CD4-positive, alpha-beta T cell treated with Interleukin-17A for 4 hours (primary cell): ENCODE results near the gene MAMDC2.

Experiments
- DNase-seq: peaks from one replicate; pipeline ENCODE4 v3.0.0-alpha.2; 2020; ENCODE audit warnings: mixed read lengths

Gene MAMDC2

DNA sequence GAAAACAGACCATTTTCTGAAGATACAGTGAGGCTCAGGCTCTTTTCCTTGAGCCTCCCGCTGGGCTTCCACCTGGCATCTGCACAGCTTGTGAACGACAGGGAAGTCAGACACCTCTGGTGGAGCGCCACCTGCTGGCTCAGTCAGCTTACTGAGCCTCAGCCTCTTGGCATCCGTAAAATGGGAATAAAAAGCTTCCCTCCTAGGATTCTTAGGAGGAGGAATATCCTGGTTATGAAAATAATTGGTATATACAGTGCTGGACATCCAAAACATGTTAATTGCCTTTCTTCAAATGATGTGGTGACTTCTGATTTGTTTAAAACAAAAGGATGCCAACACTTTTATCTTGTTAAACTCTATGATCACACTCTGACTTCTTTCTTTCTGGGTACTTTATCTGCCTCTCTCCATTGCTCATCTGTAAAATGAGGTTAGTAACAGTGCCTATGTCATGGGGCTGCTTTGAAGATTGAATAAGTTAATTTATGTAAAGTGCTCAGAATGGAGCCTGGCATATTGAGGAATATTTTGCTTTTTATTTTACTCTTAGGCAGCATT, 67.5 kb downstream of the MAMDC2 start:
- peak; percentile 64 for DNase-seq

DNA sequence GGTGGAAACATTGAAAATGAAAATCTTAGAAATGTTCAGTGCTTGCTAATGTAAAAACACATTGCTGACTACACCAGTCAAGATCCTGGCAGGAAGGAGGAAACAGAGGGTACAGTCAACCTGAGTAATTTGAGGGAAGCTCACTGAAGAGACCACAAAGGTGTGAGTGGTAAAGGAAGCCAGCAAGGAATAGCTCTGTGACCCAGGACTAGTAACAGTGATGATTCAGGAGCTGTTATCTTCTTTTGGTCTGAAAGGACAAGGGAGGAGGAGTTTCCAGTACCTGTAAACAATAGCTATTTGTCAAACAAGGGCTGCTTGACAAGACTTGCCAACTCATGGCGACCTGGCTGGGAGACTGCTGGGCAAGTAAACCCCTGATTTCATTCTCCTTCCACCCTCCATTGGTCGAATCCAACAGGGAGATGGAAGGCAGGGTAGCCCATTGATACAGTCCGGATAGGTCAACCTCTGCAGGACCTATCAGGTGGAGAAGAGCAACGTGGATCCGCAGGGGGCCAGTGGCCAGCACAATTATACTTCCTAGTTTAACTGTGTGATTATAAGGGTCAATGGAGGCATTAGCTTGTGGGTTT, 68.1 kb downstream of the MAMDC2 start:
- DNase-seq = no peak

DNA sequence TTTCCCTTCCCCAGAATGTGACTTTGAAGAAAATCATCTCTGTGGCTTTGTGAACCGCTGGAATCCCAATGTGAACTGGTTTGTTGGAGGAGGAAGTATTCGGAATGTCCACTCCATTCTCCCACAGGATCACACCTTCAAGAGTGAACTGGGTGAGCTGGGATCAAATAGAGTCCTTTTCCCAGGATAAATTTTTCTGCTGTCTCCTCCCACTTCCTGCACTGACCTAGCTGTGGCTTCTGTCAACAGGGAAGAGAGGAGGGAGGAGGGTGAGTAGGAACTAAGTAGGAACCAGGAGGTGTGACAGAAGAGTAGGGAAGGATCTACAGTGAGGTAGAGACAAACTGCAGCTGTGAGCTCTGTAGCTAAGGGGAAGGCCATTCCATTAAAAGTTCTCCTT, 69.3 kb downstream of the MAMDC2 start:
- no peak for DNase-seq

DNA sequence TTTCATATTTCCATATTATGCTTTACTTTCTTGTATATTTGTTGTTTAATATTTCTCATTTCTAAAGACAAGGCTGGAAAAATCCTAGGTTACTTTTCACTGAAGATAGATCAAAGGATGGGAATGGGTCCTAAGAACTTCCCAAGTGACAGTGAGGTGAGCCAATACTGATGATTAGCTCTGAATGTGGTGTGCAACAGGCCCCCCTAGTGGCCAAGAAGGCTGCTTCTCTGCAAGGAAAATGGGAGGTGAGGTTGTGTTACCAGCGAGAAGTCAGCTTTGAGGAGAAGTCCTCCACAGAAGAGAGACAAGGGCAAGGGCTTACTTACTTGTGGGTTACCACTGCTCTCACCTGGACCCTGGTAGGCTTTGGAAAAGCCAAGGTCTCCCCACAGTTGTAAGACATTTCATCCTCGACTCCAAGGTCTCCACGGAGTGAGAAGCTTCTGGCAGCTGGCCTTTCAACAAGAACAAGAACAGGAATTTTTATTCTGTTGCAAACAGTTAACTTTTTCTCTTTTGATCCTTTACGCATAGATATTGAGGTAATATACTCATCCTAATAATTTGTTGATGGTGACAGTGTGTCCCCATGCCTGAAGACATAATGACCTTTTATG, 69.9 kb downstream of the MAMDC2 start:
- peak; percentile 3 for DNase-seq

DNA sequence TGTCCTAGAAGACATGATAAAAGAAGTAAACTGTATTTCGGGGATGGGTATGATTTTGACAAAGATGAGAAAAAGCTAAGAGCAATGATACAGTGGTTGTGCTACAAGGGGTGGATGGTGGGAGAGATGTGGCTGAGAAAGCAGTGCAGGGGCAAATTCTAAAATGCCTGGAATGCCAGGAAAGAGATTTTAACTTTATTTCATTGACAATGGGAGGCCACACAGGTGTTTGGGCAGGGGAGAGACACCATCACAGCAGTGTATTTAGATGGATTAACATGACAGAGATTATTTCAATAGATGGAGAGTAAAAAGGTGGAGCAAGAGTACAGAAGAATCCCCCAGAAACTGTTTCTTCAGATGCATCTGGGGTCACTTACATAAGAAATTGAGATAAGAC, 71.2 kb downstream of the MAMDC2 start:
- no peak for DNase-seq

DNA sequence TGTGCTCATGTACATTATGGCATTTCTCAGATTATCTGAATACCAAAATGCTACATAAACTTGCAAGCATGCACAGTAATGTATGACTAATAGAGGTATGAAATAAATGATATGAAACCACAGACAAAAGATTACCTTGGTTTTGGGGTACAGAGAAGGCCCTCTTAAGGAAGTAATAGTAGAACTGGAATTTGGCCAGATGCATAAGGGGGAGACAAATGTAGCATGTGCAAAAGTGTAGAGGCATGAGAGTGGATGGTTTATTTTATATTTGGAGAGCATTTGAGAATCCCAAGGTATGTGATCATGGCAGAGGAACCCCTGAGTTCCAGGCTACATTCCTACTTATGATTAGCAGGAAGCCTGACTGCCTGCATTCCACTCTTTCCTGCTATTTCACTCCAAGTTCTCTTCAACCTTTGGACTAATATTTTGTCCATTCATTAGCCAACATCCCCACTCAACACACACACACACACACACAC, 74.2 kb downstream of the MAMDC2 start:
- no peak for DNase-seq

DNA sequence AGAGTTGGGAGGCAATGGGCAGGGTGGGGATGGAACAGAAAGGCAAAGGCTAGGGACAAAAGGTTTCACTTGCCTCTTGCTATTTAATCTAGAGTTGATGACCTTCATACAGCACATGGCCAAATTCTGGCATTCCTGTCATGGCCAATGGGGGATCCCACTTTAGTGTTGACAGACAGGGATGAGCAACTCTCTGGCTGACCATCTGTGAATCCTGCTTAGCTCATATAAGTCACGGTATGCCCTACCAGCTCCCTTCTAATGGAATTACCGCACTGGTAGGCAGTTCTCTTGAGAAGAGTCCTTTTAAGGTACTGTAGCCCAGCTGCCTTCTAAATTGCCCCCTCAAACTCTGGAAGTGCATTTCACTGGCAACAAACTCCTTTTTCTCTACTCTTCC, 76.1 kb downstream of the MAMDC2 start:
- DNase-seq = no peak

DNA sequence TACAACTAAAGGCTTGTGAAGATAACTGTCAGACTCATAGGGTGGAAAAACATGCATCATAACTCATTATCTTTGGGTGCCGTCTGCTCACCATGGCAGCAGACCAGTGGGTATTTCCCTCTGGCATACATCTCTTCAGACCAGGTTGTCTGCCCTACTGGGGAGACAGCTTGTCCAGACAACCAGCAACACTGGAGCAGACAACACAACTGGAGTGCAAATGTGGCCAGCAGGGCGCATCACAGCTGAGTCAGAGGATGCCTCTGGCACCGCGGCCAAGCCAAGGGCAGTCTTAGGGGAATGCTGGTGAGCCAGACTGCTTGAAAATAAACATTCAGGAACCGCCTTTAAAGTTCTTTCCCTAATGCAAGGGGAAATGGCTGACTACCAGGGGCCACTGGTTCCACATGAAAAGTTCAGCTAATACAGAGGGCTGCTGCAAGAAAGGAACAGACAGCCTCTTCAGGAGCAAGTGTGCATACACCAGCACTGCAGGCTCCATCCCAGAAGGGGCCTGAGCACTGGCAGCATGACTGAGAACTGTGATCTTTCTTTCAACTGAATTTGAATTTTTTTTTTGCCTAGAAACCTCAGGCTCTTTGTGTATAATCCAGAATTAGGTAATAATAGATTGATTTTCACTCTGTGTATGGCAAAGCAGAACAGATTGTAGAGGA, 77.3 kb downstream of the MAMDC2 start:
- DNase-seq = no peak

DNA sequence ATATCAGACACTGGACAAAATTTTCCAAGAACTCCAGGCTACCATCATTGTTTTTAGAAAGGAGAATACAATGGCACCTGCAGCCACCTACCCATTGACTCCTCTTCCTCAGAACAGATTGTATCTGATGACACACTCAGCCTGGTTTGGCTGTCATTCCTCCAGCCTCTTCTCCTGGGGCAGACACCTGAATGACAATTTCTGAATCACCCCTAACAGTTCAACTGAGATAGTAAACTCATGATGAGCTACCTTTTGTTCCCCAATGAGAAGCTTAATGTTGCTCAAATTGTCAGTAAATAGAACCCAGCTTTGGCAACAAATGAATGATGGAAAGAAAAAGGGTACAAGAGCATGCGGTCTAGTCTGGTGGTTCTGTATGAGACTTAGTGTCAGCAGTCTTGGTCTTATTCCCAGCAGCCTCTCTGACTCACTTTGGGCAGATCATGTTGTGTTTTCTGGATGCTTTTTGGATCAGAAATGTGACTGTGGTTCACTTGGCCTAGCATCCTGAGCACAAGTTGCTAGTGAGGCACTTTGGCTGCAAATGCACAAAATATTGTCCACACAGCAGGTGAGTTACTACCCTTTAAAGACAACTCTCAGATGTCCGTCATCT, 78.3 kb downstream of the MAMDC2 start:
- DNase-seq = no peak

DNA sequence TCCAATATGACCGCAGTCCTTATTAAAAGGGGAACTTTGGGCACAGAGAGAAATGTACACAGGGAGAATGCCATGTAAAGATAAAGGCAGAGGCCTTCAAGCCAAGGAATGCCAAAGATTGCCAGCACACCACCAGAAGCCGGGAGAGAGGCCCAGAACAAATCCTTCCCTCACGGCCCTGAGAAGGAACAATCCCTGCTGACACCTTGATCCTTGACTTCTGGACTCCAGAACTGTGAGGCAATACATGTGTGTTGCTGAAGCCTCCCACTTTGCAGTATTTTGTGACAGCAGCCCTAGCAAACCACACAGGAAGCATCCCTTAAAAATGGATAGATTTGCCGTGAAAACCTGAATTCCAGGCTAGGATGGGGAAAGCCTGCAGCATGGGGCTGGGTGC, 80.0 kb downstream of the MAMDC2 start:
- DNase-seq = no peak

DNA sequence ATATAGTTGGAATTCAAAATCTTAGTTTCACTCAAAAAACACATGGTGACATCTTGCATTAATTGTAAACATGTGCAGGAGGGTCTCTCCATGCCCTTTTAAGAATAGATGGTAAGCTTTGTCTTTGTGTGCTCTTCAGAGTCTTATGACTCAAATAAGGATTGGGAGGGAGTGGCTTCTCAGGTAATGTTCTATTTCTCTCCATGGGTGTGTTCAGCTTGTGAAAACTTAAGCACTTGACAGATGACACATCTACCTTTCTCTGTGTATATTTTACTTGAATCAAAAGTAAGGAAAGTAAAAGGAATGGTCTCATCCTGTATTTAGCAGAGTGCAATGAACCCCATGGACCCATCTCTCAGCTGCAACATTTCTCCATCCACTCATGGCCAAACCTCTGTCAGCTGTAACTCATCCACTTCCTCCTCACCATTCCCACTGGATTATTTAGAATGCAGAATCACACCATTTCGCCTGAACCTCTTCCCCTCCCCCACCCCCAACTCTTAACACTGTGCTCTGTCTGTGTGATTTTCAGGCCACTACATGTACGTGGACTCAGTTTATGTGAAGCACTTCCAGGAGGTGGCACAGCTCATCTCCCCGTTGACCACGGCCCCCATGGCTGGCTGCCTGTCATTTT, 82.1 kb downstream of the MAMDC2 start:
- no peak for DNase-seq

DNA sequence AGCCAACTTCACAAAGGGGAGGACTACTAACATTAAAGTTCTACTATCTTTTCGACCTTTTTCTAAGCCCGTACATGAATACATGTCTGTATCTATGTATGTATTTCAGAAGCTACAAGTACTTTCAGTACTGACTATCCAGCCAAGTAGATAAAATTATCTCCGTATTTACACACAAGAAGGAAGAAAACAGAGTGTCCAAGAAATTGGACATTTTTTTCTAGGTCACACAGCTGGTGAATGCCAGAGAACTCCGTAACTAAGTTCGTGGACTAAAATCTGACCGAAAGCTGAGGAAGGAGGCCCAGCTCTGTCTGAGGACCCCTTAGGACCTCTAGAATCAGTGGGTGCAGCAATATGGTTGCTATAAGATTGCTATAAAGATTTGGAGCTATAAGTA, 83.4 kb downstream of the MAMDC2 start:
- no peak for DNase-seq

DNA sequence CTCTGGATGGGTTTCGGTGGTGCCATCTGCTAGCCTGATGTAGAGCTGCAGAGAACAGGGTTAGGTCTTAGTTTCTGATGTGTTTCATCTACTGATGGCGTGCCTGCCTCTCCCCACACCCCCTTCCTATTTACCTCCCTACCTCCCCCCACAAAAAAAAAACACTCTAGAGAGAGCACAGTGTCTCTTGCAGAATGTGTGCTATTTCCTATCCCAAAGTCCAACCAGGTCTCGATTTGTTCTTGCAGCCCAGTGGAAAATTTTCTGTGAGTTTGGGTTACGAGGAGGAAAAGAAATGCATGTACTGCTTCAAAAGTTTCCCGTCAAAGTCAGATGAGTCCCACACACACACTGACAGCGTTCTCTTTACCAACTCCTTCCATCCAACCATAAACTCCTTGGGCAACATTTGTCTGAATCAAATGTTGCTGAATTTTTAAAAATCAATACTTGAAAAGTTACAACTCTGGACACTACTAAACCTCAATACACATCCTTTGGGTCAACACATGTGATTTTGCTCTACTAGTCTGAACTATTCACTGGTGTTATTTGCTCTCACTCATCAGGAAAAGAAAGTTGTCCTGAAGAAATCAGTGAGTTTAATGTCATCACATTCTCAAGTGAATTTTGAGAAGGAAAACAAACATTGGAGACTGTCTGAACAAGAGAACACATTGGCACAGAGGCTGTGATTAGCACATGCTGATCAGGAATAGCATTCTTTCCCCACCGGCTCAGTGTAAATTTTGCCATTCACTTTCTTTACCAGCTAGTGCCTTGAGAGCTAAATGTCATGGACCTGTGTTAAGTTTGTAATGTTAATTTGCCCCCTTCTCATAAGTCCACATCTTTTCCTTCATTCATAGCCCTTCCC, 84.1 kb downstream of the MAMDC2 start:
- no peak for DNase-seq

DNA sequence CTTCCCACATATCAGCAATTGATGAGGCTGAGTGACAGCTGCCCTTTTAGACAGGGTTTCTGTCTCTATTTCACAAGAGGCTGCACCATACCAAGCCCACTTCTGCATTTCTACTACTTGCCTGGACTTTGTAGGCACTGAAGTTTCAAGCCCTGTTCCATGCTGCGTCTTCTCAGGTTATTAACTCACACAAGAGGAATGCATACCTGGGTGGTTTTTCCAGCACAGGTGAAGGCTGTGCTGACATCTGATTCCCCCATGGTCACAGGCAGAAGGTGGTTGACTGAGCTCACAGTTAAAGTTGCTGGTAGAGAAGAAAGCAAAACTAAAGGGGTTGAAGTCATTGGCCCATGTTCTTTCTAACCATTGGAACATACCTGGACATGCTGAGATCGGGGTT, 86.6 kb downstream of the MAMDC2 start:
- DNase-seq = no peak

DNA sequence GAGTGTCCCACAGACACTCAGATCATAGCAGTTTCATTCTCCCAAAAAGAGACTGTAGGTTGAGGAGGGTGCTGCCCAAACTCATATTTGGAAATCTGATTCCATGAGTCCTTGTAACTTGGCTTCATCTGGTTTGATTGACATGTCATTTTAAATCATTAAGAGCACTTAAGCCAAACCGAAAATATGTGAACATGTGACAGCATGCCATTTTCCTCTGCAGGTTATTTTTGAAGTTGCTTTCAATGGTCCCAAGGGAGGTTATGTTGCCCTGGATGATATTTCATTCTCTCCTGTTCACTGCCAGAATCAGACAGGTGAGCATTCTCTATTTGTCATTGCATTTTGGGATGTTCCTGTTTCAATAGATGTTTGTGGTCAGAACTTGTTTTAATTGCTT, 87.6 kb downstream of the MAMDC2 start:
- no peak for DNase-seq

DNA sequence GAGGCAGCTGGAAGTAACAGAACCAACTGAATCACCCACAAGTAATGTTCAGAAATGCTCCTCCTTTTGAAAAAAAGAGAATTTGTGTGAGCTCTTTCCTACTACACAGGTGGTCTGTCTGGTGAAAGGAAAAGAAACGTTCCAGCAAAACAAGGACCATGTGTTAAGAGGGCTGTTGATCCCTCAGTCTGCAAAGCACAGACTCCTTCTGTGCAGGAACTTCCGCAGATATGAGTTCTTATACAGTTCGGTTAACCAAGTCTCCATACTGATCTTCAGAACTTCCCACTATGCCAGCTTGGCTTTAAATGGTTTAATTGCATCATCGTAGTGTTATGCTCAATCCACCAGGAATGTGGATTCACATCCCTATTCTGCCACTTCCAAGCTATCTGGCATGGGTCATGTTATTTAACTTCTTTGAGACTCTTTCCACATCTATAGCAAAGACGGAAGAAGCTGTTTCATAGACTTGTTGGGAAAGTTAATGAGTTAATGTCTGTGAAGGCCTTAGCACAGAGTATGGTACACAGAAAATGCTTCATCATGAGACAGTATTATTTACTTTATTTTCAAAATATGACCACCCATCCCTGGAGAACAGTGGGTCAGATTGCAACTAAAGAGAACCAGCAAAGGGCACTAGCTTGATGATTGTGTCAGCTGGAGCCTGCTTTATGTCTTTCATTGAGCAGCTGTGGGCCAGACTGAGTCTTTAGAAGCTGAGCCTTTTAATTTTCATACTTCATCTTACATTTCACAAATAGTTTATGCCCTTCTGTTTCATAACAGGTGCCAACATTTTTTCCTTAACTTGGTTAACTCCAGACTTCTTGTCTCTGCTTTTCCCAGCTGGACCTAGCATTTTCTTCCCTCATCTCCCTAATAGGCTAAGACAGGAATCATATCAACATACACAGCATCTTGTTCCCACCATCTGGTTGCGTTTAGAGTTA, 89.9 kb downstream of the MAMDC2 start:
- DNase-seq = no peak

DNA sequence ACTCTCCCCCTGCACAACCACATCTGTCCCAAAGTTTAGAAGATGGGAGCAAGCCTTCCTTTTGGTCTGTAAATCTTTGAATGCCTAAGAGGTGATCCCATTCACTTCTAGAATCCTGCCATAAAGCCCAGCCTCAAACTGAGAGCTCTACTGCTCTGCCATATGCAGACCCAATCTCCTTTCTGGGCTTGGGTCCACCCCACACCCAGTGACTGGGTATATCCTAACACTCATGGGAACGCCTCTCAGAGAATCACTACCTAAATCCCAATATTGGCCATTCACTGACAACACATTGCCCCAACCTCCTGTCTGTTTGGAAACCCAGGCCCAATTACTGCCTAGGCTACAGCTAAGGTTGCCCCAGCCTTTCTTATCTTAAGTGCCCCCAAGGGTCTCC, 90.7 kb downstream of the MAMDC2 start:
- DNase-seq = no peak

DNA sequence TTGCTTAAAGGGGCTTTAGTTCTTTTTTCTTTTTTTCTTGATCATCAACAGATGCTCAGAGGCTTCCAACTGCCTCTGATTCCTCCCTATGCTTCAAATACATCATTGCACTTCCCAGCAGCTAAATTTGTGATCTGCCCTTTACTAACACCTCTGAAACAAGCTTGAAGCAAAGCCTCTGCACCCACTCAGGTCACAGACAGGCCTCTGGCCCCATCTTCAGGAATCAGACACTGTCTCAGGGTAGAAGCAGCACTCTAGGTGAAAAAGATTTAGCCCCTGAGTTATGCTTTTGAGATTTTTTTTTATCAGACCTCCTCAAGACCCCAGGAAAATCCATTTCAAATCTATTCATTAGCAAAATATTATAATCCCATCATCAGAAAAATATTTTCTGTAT, 91.5 kb downstream of the MAMDC2 start:
- no peak for DNase-seq

DNA sequence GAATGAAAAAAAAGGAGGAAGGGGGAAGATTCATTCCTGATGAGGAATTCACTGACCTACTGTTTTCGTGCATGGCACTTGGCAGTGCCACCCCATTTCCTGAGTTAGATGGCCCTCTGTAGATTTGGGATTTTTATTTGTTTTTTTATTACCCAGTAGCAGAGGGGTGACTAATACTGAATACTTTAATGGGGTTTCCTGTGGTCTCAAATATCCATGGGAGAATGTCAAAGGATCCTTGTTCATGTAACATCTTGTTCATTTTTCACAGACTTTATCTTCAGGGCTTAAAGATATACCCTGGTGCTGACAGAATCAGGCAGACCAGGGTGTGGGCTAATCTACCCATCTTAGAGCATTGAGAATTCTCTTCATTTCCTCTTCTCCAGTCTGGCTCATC, 93.0 kb downstream of the MAMDC2 start:
- no peak for DNase-seq

DNA sequence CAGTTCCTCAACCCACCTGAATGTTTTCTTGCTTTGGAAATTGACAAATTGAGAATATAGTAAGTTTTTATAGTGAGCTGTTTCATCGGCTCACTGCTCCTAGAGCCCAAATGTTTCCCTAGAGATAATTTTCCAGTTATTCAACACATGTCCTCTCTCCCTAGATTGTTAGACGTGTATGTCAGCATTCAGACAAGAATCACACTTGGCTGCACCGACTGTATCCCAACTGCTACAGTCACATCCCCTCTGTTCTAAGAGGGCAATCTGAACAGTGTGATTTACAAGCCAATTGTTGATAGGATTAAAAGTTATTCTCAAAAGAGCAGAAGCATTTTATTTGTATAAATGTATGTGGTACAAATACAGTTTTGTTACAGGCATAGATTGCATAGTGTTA, 93.9 kb downstream of the MAMDC2 start:
- DNase-seq = no peak

DNA sequence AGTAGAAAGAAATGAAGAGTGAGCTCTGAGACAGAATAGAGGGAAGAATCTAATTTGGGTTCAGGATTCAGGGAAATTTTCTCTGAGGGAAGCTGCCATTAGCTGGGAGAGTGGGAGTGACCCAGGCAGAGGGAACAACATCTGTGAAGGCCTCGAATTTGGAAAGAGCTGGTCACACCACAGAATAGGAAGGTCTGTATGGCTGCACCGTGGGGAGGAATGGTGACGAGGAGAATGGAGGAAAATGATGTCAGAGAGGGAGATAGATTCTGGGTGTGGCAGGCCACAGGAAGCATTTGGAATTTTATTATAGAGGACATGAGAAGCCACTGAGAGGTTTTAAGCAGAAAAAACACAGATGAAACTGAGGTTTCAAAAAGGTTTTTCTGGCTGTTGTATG, 98.5 kb downstream of the MAMDC2 start:
- DNase-seq = no peak
